Body of pancreas (tissue), 4 donors: ENCODE results near the gene PDLIM1. TPM values are rescaled to one million over a fixed set of nuclear protein-coding genes. Genes with fewer than 3 reads are reported as not detected.
"Not testable (repeated sequence)": the region's sequence is repeated elsewhere in the genome, so short reads cannot be mapped to it uniquely, and the experiment has no call there.

Experiments used
- ATAC-seq: fragments of 150-250 bp; one replicate; pipeline ENCODE4 v1.9.1; 2016
- DNase-seq, 4 donors: peaks; one replicate each; pipeline ENCODE4 v3.0.0-alpha.2; 2019
- H3K27ac ChIP-seq, 4 donors: fragments of 200-600 bp; sonication (generic); 1 replicate in 3 of 4; 2 replicates in 1 of 4; pipeline versions ENCODE4 v1.5.1 to v1.6.1; 2016 to 2019; ENCODE audit warnings: mild to moderate bottlenecking in 1 of 4, mixed read lengths in 1 of 4, moderate library complexity in 1 of 4
- H3K27me3 ChIP-seq, 2 donors: fragments of 200-600 bp; sonication (generic); one replicate each; pipeline ENCODE4 v1.6.0; 2016; ENCODE audit warnings: mild to moderate bottlenecking in 1 of 2
- H3K36me3 ChIP-seq, 2 donors: fragments of 200-600 bp; sonication (generic); replicated peaks in 1 of 2; 2 replicates each; pipeline ENCODE4 v1.5.1; 2016; ENCODE audit warnings: low read depth in 2 of 2; ENCODE audit not compliant: insufficient read depth in 1 of 2
- H3K4me1 ChIP-seq: fragments of 200-600 bp; sonication (generic); one replicate; pipeline ENCODE4 v1.6.0; 2016
- H3K4me3 ChIP-seq, 2 donors: fragments of 200-600 bp; sonication (generic); 1 replicate in 1 of 2; 2 replicates in 1 of 2; pipeline ENCODE4 v1.5.1; 2016 to 2019
- H3K9me3 ChIP-seq, 3 donors: fragments of 200-600 bp; sonication (generic); 1 replicate in 2 of 3; 2 replicates in 1 of 3; pipeline ENCODE4 v1.5.1; 2016
- POLR2A ChIP-seq, 3 donors: fragments of 450-650 bp; IDR thresholded peaks; one replicate each; pipeline ENCODE4 v1.6.1; 2016; ENCODE audit warnings: antibody characterized with exemption in 3 of 3, mild to moderate bottlenecking in 2 of 3
- WGBS, 2 donors: methylation state at CpG; one replicate each; pipeline ENCODE4 v1.1.5; 2017; 5-methylcytosine and 5-hydroxymethylcytosine counted together
- intact Hi-C: fragments of 100-400 bp; cut with DNase I; formaldehyde crosslinking; loops from one replicate; pipeline ENCODE4 v1.15.1; 2023
- total RNA-seq, 2 donors: library from RNA; depleted of rRNA; stranded (reverse); fragments of >200 nt; gene quantifications; one replicate each; pipeline ENCODE4 v1.1.0, GENCODE V29; 2016
- TF ChIP-seq, protein P1 (sequence below), 7 experiments: fragments of 450-650 bp in 4 of 7; fragments of 200-600 bp in 3 of 7; sonication (generic) in 3 of 7; IDR thresholded peaks; one replicate each; pipeline ENCODE4 v1.5.1; 2016 to 2019; ENCODE audit warnings: antibody characterized with exemption in 7 of 7

The PDLIM1 gene
- total RNA-seq, 2 donors from 2014 or later = 41.5 to 66.2 TPM

- no peak for ATAC-seq
- WGBS, 2 donors = 65 to 70% methylated on average over 8 of the region's 8 CpGs
- no peaks in the 10 kb centered on the region for H3K27me3 ChIP-seq
- no peak overlapping the region for H3K27ac ChIP-seq
- no peaks in the 10 kb centered on the region for H3K9me3 ChIP-seq
- H3K4me1 ChIP-seq = no peaks in the 10 kb centered on the region
- no peak overlapping the region for H3K4me3 ChIP-seq
- DNase-seq = no peak
- intact Hi-C loops = no loop called here
- no peaks in the 10 kb centered on the region for H3K36me3 ChIP-seq
- TF ChIP-seq, protein P1, sequence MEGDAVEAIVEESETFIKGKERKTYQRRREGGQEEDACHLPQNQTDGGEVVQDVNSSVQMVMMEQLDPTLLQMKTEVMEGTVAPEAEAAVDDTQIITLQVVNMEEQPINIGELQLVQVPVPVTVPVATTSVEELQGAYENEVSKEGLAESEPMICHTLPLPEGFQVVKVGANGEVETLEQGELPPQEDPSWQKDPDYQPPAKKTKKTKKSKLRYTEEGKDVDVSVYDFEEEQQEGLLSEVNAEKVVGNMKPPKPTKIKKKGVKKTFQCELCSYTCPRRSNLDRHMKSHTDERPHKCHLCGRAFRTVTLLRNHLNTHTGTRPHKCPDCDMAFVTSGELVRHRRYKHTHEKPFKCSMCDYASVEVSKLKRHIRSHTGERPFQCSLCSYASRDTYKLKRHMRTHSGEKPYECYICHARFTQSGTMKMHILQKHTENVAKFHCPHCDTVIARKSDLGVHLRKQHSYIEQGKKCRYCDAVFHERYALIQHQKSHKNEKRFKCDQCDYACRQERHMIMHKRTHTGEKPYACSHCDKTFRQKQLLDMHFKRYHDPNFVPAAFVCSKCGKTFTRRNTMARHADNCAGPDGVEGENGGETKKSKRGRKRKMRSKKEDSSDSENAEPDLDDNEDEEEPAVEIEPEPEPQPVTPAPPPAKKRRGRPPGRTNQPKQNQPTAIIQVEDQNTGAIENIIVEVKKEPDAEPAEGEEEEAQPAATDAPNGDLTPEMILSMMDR (IDR thresholded peaks at IDR 0.05) = peak in 3 of 7 experiments; percentile 15 to 31 (median 25)
- no peak for TF ChIP-seq POLR2A (IDR thresholded peaks at IDR 0.05)
Observed at GRCh38 chr10:95208702-95209391, 82.0 kb downstream of the PDLIM1 start.

DNA sequence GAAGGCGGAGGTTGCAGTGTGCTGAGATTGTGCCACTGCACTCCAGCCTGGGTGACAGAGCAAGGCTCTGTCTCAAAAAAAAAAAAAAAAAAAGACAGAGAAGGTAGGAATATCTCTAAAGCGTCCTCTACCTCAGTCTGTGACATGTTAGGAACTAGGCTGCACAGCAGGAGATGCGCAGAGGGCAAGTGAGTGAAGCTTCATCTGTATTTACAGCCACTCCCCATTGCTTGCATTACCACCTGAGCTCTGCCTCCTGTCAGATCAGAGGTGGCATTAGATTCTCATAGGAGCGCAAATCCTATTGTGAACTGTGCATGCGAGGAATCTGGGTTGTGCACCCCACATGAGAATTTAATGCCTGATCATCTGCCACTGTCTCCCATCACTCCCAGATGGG lies 87.9 kb downstream of the PDLIM1 start:
- H3K4me1 ChIP-seq, DNase-seq, H3K36me3 ChIP-seq, H3K27ac ChIP-seq, H3K27me3 ChIP-seq, intact Hi-C loops, ATAC-seq, H3K9me3 ChIP-seq, H3K4me3 ChIP-seq: not testable (repeated sequence)
- 93% methylated on average over 5 of the region's 5 CpGs for WGBS, 2 donors

- H3K27ac ChIP-seq = no peak overlapping the region
- intact Hi-C loops = no loop called here
- H3K4me1 ChIP-seq = no peaks in the 10 kb centered on the region
- no peak overlapping the region for H3K4me3 ChIP-seq
- H3K9me3 ChIP-seq = no peaks in the 10 kb centered on the region
- no peaks in the 10 kb centered on the region for H3K36me3 ChIP-seq
- no peaks in the 10 kb centered on the region for H3K27me3 ChIP-seq
- no peak for ATAC-seq
- TF ChIP-seq, protein P1 (IDR thresholded peaks at IDR 0.05) = no peak
- no peak for TF ChIP-seq POLR2A (IDR thresholded peaks at IDR 0.05)
- WGBS, 2 donors = 92 to 96% methylated on average over 3 to 4 of the region's 4 CpGs
- DNase-seq = no peak
Observed at GRCh38 chr10:95201736-95202135, 89.1 kb downstream of the PDLIM1 start.

GRCh38 chr10:95196046-95196445 lies 94.8 kb downstream of the PDLIM1 start:
- H3K27me3 ChIP-seq = no peaks in the 10 kb centered on the region
- H3K27ac ChIP-seq = peak overlapping the region in 2 of 4 donors; percentile 12 to 80
- intact Hi-C loops = no loop called here
- H3K4me3 ChIP-seq = no peak overlapping the region
- WGBS, 2 donors = 31 to 39% methylated on average over 3 of the region's 3 CpGs
- no peak for TF ChIP-seq POLR2A (IDR thresholded peaks at IDR 0.05)
- TF ChIP-seq, protein P1 (IDR thresholded peaks at IDR 0.05) = no peak
- ATAC-seq (no peak), DNase-seq (peak in 2 of 4 donors; percentile 28 to 50)
- H3K36me3 ChIP-seq = no peaks in the 10 kb centered on the region
- H3K9me3 ChIP-seq = no peaks in the 10 kb centered on the region
- H3K4me1 ChIP-seq = peaks cover 42% of the 10 kb centered on the region

GRCh38 chr10:95193944-95194343 lies 96.9 kb downstream of the PDLIM1 start, which contains the start of gene ACSM6:
Gene ACSM6, plus strand, starts transcription at chr10:95194238. Its CDS starts 248 bp downstream, at chr10:95194486.
- intact Hi-C loops = no loop called here
- Histone ChIP-seq H3K27ac (peak within 1 kb of the TSS in 3 of 4 donors; percentile 63 to 80 (median 65)), H3K36me3 (no peaks in the 10 kb centered on the region), H3K9me3 (no peaks in the 10 kb centered on the region), H3K4me3 (no peak within 1 kb of the TSS), H3K4me1 (peaks cover 44% of the 10 kb centered on the region), H3K27me3 (no peaks in the 10 kb centered on the region)
- peak; percentile 88 for ATAC-seq
- TF ChIP-seq, protein P1 (IDR thresholded peaks at IDR 0.05) = no peak
- peak in 2 of 3 donors; percentile 51 to 56 for TF ChIP-seq POLR2A (IDR thresholded peaks at IDR 0.05)
- DNase-seq = peak in 3 of 4 donors; percentile 30 to 78 (median 58)
- 23 to 27% methylated on average over 1 of the region's 1 CpG for WGBS, 2 donors
